ENCODE results near the gene PYGO1.
"Not testable (repeated sequence)": the region's sequence is repeated elsewhere in the genome, so short reads cannot be mapped to it uniquely, and the experiment has no call there.

PYGO1 gene

DNA sequence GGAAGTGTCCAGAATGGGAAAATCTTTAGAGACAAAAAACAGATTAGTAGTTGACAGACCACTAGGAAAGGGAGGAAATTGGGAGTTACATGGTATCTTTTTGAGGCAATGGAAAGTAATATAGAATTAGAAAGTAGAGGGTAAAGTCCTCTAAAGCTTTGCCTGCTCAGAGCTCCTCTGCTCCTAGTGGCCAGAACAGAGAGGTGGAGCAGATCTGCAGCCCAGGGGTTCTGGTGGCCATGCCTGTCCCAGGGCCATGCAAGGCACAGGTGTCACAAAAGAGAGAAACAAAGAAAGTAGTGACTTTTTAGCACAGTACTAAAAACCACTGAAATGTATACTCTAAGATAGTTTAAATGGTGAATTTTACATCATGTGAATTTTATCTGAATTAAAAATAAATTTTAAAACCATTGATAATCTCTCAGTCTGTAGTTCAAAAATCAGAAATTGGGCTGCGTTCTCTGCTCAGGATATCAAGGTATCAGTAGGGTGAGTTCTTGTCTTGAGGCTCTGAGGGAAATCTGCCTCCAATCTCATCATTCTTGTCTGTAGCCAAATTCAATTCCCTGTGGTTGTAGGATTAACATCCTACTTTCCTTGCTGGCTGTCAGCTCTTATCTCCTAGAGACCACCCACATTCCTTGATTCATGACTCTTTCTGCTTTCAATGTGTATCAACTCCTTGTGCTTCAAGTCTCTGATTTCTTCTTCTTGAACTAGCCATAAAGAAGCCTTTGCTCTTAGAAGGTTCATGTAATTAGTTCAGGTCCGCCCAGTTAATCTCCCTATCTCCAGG is 23.6 kb downstream of the PYGO1 start:
- no peak for DNase-seq

DNA sequence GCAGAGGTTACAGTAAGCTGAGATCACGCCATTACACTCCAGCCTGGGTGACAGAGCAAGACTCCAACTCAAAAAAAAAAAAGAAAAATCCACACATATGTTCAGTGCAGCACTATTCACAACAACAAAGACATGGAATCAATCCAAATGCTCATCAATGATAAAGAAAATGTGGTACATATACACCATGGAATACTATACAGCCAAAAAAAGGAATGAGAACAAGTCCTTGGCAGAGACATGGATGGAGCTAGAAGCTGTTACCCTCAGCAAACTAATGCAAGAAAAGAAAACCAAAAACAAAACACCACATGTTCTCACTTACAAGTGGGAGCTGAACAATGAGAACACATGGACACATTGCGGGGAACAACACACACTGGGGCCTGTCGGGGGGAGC is 25.5 kb downstream of the PYGO1 start:
- DNase-seq = no peak

DNA sequence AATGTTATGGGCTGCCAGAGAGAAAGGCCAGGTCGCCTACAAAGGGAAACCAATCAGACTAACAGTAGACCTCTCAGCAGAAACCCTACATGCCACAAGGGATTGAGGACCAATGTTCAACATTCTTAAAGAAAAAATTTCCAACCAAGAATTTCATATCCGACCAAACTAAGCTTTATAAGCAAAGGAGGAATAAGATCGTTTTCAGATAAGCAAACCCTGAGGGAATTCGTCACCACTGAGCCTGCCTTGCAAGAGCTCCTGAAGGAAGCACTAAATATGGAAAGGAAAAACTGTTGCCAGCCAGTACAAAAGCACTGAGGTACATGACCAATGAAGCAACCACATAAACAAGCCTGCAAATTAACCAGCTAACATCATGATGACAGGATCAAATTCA is 33.1 kb downstream of the PYGO1 start:
- DNase-seq = no peak

DNA sequence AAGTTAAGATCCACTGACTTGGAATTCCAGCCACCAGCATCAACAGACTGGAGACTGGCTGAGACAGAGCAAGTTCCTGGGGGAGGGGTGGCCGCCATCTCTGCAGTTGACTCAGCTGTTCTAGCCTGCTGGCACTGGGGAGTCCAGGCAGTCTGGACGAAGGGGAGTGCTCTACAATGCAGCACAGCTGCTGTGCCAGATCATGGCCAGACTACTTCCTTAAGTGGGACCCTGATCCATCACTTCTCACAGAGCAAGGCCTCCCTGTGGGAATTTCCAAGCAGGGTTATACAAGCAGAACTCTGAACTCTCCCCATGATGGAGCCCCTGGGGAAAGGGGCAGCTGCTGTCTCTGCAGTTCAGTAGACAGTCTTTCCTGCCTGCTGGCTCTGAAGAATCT is 35.2 kb downstream of the PYGO1 start:
- peak; percentile 77 for DNase-seq

DNA sequence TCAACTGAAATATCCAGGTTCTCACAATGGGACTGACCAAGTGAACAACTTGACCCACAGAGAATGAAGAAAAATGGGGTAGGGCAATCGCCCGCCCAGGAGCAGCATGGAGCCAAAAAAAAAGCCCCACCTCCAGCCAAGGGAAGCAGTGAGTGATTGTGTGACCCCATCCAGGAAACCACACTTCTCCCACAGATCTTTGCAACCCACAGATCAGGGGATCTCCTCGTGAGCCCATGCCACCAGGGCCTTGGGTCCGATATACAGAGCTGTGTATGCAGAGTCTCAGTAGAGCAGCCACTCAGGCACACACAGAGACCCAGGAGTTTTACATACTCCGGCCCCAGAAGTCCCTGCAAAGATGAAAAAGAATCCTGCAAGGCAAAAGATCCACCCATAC is 35.7 kb downstream of the PYGO1 start:
- no peak for DNase-seq

DNA sequence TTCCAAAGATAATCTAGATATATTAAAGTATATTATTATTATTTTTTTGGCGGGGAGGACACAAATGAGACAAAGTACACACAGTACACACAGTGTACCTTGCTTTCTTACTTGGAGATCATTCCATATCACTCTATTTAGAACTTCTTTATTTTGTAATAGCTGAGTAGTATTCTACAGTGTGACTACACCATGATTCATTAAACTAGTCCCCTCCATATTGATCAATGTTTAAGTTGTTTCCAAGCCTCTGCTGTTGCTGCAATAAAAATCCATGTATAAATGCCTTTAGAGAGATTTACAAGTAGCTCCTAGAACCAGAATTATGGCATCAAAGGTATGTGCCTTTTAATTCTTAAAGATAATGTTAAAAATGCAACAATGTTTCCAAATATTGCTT is 38.8 kb downstream of the PYGO1 start:
- no peak for DNase-seq

DNA sequence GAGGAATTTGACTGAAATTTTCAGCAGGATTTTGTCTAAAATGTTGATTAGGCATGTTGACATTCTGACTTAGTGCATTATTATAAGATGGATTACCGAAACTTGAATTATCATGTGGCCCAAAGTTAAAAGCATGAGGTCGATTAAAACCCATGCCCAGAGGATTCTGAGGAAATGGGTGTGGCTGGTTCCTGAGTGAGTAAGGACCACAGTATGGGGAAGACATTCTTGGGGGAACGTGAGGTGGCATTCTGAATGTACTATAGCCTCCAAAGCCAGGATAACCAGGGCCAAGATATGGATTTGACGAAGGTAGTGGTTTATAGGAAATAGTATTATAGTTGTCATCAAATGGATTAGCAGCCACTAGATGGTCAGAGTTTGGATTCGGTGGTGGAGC is 41.4 kb downstream of the PYGO1 start:
- DNase-seq = peak; percentile 15

DNA sequence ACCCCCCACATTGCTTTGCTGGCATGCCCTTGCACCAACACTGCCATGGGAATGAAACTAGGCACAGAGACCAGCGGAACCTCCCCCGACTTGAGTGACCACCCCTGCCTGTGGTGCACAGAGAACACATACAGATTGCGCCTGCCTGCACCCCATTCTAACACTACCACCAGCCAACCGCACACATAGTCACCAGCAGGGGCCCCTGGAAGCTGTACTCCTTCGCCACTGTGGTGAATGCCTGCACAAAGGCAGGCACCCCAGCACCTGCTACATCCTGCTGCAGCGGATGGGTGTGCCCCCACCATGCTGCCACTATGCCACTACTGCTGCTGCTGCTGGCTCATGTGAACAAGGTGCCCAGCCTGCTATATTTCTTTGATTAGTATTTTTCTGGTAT is 52.7 kb downstream of the PYGO1 start:
- DNase-seq = no peak

DNA sequence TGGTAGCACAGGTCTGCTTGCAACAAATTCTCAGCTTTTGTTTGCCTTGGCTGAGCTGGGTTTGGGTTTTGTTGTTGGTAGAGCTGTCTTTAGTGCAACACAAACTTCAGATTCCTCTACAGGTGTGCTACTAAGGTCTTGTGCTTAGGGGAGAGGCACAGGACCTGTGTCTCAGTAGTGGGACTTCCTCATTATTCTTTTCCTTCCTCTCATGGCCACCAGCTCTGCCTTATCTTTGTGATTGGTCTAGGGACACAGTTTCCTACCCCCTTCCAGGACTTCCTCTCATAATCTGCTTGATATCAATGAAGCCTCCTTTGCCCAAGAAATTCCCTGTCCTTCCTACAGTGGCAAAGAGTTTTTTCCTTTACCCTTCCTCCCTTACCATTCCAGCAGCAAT is 55.2 kb downstream of the PYGO1 start:
- DNase-seq = no peak

DNA sequence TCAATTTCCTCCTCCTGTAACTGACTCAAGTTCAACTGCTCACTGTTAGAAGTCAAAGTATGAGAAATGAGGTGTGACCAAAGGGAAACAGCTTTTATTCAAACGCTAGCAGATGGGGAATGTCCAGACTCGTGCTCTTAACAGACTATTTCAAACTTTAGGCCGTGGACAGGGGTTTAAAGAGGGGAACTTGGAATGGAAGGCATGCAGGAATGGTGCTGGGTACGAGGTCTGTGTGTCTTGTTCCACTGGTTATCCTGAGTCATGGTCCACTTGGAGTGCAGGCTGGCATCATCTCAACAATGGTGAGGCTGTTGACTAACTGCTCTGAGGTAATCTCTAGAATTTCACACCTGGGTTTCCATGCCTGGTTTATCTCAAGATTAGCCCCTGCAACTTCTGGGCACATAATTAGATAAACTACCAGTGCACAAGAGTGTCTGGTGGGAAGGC is 57.3 kb downstream of the PYGO1 start:
- peak; percentile 56 for DNase-seq

DNA sequence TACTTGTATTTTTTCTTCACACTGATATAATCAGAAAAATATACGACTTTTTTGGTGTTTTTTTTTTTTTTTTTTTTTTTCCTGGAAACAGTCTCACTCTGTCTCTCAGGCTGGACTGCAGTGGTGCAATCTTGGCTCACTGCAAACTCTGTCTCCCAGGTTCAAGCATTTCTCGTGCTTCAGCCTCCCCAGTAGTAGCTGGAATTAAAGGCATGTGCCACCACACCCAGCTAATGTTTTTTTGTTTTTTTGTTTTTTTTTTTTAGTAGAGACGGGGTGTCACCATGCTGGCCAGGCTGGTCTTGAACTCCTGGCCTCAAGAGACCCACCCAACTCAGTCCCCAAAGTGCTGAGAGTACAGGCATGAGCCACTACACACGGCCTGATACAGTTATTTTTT is 59.3 kb downstream of the PYGO1 start:
- no peak for DNase-seq

DNA sequence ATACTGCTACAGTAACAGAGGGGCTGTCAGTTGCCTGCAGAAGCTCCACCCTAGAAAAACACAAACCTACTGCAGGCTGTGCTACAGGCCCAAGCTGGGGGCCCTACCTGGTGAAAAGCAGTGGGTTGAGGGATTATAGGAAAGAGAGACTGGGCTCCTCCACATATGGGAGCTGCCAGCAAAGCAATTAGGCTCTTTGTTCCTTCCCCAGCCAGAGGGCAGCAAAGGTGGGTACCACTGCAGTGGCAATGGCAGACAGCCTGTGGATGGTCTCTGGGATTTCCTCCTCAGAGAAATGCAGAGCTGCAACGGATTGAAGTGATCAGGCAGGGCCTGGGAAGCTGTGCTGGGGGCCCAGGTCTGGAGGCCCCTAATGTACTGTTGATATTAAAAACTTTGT is 61.0 kb downstream of the PYGO1 start:
- no peak for DNase-seq

DNA sequence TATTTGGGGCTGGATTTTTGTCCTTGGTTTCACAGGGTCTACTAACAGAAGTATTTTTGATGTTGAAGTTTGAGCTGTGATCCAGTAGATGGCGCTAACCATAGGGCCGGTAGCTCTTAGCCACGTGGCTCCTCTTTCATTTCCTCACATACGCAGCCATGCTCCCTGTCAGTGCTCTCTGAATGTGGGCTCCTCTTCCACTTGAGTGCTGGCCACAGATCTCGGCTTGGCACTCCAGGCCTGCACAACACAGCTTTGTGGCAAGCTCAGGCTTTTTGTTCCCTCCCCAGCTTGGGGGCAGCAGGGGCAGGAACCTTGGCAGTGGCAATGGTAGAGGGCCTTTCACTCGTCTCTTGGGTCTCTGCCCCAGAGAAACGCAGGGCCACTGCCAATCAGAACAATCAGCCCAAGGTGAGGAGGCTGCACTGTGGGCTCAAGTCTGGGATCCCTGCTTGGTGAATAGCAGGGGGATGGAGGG is 61.5 kb downstream of the PYGO1 start:
- peak; percentile 67 for DNase-seq

DNA sequence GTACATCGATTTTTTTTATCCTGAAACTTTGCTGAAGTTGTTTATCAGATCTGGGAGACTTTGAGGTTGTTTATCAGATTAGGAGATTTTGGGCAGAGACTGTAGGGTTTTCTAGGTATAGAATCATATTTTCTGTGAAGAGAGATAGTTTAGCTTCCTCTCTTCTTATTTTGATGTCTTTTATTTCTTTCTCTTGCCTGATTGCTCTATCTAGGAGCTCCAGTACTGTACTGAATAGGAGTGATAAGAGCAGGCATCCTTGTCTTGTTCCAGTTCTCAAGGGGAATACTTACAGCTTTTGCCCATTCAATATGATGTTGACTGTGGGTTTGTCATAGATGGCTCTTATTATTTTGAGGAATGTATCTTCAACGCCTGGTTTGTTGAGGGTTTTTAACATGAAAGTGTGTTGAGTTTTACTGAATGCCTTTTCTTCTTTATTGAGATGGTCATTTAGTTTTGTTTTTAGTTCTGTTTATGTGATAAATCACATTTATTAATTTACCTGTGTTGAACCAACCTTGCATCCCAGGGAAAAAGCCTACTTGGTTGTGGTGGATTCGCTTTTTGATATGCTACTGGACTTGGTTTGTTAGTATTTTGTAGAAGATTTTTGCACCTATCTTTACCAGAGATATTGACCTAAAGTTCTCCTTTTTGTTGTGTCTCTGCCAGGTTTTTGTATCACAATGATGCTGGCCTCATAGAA is 65.2 kb downstream of the PYGO1 start:
- DNase-seq = no peak

DNA sequence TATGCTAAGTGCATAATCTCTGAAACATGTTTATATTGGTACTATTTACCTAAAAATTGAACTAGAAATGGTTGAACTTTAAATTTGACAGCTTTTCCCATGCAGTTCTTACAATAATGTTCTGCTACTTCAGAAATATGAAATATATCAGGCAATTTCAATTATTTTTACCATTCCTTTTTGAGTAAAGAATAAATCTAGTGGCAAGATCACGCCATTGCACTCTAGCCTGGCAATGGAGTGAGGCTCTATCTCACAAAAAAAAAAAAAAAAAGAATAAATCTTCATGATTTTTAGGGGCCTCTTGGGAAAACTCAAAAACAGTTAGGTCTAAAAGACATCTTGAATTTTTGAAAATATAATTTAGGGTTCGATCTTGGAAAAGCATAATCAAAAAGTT is 69.5 kb downstream of the PYGO1 start:
- no peak for DNase-seq

DNA sequence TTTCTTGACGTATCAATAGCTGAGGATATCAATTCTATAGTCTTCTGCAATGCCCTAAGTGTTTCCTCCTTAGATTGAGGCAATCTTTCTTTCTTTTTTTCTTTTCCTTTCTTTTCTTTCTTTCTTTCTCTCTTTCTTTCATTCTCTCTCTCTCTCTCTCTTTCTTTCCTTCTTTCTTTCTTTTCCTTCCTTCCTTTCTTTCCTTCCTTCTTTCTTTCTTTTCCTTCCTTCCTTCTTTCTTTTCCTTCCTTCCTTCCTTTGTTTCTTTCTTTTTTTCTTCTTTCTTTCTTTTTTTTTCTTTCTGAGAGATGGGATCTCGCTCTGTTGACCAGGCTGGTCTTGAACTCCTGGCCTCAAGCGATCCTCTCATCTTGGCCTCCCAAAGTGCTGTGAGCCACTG is 70.1 kb downstream of the PYGO1 start:
- DNase-seq = no peak

DNA sequence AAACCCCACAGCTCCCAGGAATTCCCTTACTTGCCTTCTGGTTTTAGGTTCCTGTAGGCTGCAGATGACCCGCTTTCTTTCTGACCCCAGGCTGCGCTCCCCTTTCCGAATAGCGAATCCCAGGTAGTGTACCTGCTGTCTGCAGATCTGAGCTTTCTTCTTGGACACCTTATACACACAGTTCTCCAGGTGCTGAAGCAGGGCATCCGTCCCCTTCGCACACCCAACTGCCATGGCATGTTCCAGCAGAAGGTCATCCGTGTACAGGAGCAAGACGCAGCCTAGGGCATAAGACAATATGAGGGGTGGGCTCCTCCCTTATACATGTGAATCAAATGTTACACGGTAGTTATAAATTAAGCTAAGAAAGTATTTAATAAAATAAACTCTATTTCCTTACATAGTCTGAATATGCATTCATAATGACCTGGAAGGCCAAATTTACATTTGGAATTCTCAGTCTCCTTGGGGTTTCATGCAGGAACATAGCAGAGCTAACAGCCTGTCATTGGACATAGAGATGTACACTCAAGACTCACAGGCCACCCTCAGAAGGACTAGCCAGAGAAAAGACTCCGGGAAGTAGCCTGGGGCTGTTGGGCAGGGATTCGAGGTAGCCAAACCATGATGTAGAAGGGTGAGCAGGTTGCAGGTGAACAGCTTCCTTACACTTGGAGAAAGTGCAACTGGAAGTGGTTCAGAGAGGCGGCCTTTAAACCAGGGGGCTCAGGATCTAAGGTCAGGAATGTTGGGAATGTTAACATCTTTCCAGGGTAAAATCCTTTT is 72.0 kb downstream of the PYGO1 start:
- DNase-seq = no peak

DNA sequence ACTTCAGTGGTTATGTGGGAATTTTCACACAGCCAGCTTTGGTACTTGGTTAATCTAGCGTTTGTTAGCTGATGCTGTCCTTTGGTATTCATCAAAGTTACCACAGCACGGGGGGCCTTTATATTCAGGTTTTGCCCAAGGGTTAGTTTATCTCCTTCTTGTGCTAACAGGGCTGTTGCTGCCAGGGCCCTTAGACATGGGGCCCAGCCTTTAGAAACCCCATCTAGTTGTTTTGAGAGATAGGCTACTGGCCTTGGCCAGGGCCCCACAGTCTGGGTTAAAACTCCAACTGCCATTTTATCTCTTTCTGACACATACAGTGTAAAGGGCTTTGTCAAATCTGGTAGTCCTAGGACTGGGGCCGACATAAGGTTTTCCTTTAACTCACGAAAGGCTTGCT is 72.7 kb downstream of the PYGO1 start:
- no peak for DNase-seq

DNA sequence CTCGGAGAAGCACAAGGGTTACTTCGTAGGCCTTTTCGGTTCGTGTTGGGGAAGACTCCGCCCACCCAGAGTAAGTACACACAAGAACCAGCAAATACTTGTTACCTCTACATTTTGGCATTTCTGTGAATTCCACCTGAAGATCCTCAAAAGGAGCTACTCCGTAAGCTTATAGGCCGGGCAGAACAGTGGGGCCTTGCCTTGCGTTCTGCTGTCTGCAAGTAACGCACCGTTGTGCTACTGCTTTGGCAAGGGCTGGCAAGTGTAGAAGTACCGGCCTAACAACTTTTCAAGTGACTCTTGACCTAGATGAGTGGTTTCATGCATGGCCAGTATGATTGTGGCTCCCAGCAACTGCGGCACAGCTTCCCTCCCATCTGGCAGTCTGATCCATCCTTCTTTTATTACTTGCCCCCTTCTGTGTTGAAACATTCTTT is 73.7 kb downstream of the PYGO1 start:
- DNase-seq = no peak

DNA sequence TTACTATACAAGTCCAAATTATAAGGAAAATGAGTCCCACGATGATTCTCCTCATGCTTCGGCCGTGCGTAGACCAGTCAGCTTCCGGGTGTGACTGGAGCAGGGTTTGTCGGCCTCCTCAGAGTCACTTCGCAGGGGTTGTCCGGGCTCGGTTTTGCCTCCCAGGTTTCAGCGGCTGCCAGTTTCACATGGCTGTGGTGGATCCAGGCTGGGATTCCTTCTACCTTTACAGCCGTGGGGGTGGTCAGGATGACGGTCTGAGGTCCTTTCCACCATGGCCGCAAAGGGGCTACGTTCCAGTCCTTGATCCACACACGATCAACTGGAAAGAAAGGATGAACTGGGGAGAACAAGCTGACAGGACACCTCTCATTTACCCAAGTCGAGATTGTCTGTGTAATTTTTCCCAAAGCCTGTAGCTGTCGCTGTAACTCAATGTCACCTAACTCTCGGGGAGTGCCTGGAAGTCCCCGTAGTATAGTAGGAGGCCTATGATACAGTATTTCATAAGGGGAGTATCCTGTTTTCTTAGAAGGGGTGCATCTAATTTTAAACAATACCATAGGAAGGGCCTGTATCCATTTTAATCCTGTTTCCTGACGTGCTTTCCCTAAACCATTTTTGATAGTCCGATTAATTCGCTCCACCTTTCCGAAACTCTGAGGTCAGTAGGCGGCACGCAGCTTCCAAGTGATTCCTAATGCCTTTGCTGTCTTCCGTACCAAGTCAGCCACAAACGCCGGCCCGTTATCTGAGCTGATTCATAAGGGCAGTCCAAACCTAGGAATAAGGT is 74.3 kb downstream of the PYGO1 start:
- peak; percentile 15 for DNase-seq

DNA sequence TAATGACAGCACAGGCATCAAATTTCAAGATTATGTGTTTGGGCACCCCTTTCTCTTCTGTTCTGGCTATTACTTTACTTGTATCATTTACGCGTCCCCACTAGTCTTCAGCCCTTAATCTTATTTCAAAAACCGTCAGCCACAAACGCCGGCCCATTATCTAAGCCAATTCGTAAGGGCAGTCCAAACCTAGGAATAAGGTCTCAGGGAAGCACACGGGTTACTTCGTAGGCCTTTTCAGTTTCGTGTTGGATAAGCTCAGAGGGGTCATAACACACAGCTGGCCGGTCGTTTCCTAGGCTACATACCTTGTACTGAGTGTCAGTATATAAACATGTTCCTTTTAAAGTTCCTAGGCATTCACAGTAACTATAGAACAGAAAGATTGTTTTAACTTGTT is 75.0 kb downstream of the PYGO1 start:
- no peak for DNase-seq

DNA sequence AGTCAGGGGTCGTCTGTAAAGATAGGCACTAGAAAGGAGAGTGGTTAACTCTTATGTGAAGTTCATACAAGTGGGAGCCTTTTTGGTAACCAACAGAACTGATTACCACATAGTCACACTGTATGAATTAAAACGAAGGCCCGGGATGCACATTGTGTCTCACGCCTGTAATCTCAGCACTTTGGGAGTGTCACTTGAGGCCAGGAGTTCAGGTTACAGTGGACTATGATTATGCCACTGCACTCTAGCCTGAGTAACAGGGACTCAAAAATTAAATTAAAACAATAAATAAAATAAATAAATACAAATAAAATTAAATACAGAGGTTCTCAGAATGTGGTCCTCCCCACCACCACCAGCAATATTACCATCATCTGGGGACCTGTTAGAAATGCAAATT is 80.6 kb downstream of the PYGO1 start:
- DNase-seq = no peak

DNA sequence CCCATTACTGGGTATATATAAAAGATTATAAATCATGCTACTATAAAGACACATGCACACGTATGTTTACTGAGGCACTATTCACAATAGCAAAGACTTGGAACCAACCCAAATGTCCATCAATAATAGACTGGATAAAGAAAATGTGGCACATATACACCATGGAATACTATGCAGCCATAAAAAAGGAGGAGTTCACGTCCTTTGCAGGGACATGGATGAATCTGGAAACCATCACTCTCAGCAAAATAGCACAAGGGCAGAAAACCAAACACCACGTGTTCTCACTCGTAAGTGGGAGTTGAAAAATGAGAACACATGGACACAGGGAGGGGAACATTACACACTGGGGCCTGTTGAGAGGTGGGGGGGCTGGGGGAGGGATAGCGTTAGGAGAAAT is 82.7 kb downstream of the PYGO1 start:
- DNase-seq = not testable (repeated sequence)
